ENCODE measurements around the gene LILRB3.
A peak's percentile ranks its signal among the peaks of the same experiment; 100 is the strongest.
"Not testable (repeated sequence)": the region's sequence is repeated elsewhere in the genome, so short reads cannot be mapped to it uniquely, and the experiment has no call there.

Gene LILRB3

DNA sequence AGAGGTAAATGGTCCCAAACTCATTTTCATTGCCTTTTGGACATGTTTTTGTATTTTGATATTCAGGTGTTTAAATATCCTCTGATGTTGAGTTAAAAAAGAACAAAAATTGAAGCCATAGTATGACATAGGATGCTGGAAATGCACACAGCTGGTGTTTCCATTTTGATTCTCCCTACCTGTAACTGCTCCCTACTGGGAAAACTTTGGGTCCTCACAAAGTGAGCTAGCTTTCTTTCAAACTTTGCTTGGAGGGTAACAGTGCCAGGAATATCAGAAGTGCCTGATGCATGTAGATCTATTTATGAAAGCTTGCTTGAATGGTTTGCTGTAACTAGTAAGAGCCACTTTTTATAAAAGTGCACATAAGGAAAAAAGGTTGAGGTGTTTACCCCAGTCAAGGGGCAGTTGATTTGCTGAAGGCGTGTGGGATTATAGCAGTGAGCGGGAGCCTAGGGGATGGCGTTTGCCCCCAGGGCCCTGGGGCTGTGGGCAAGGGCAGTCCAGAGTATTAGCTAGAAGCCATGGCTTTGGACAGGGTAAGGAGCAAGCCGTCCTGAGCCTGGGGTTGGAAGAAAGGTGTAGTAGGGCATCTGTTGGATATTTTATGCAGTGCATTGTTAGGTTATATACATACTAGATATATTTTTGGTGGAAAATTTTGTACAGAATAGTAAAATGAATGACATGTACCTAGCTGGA is 17.9 kb downstream of the LILRB3 start:
- TF ChIP-seq, protein P1, sequence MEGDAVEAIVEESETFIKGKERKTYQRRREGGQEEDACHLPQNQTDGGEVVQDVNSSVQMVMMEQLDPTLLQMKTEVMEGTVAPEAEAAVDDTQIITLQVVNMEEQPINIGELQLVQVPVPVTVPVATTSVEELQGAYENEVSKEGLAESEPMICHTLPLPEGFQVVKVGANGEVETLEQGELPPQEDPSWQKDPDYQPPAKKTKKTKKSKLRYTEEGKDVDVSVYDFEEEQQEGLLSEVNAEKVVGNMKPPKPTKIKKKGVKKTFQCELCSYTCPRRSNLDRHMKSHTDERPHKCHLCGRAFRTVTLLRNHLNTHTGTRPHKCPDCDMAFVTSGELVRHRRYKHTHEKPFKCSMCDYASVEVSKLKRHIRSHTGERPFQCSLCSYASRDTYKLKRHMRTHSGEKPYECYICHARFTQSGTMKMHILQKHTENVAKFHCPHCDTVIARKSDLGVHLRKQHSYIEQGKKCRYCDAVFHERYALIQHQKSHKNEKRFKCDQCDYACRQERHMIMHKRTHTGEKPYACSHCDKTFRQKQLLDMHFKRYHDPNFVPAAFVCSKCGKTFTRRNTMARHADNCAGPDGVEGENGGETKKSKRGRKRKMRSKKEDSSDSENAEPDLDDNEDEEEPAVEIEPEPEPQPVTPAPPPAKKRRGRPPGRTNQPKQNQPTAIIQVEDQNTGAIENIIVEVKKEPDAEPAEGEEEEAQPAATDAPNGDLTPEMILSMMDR (IDR thresholded peaks at IDR 0.05; ENCODE audit: low read depth, low read length, missing control alignments), result no peak
- peak overlapping the region; percentile 73; the same call in 1 of the 2 replicates for H3K4me3 ChIP-seq (ENCODE audit: low read depth, low read length)
- no peak for DNase-seq (ENCODE audit: low read depth)

DNA sequence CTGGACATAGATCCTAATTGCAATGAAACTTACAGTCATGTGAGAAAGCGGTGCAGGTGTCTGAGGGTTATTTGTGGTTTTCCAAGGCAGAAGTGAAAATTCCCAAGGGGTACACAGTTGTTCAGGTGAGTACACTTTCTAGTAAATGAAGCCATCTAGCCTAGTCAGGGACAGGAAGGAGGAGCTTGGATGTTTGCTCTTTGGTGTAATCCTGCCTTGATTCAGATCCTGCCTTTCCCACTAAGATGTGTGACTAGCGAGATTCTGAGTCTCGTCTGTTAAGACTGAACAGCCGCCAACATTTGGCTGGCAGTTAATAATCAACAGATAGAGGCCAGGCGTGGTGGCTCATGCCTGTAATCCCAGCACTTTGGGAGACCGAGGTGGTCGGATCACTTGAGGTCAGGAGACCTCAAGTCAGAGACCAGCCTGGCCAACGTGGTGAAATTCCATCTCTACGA is 19.6 kb downstream of the LILRB3 start:
- TF ChIP-seq, protein P1 (IDR thresholded peaks at IDR 0.05; ENCODE audit: low read depth, low read length, missing control alignments), result no peak
- DNase-seq (ENCODE audit: low read depth), result no peak
- peak overlapping the region; percentile 73 for H3K4me3 ChIP-seq (ENCODE audit: low read depth, low read length)

DNA sequence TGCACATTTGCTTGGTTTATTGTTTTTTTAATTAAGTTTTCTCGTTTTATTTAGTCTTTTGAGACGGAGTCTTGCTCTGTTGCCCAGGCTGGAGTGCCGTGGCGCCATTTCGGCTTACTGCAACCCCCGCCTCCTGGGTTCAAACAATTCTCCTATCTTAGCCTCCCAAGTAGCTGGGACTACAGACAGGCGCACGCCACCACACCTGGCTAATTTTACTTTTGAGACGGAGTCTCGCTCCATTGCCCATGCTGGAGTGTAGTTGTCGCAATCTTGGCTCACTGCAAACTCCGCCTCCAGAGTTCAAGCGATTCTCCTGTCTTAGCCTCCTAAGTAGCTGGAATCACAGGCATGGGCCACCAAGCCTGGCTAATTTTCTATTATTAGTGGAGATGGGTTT is 20.8 kb downstream of the LILRB3 start:
- DNase-seq (ENCODE audit: low read depth), result no peak
- TF ChIP-seq, protein P1 (IDR thresholded peaks at IDR 0.05; ENCODE audit: low read depth, low read length, missing control alignments), result no peak
- H3K4me3 ChIP-seq (ENCODE audit: low read depth, low read length), result peak overlapping the region; percentile 73

DNA sequence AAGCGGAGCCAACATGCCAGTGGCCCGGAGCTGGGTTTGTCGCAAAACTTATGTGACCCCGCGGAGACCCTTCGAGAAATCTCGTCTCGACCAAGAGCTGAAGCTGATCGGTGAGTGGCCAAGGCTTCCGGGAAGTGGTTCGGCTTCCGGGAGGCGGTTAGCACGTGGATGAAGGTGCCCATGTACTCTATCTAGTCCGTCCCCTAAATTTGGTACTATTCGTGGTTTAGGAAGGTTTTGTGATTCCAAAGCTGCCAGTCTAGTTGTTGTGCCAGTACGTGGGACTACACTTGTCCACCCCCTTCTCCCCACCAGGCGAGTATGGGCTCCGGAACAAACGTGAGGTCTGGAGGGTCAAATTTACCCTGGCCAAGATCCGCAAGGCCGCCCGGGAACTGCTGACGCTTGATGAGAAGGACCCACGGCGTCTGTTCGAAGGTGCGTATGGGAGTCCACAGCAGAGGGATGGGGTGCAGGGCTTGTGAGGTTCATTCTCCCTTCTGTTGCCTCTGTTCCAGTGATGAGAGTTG is 21.6 kb downstream of the LILRB3 start:
- peak overlapping the region; percentile 73 for H3K4me3 ChIP-seq (ENCODE audit: low read depth, low read length)
- DNase-seq (ENCODE audit: low read depth), result no peak

DNA sequence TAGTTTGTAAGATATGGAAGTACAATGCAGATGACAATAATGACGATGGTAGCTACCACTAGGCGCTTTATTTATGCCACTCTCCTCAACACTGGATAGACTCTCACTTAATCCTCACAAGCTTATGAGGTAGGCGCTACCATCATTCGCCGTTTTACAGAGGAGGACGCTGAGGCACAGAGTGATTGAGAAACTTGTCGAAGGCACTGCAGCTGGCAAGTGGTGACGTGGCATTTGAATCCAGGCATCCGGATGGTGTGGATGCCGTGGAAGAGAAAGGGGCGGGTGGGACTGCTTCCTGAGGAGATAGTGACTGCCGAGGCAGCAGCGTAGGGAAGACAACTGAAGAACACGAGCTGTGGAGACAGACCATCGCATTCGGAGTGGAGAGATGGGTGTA is 23.4 kb downstream of the LILRB3 start:
- TF ChIP-seq, protein P1 (IDR thresholded peaks at IDR 0.05; ENCODE audit: low read depth, low read length, missing control alignments), result no peak
- no peak for DNase-seq (ENCODE audit: low read depth)
- no peak overlapping the region for H3K4me3 ChIP-seq (ENCODE audit: low read depth, low read length)

More for the DNA sequence above, 21.6 kb downstream of the LILRB3 start:
- TF ChIP-seq, protein P1 (IDR thresholded peaks at IDR 0.05; ENCODE audit: low read depth, low read length, missing control alignments), result no peak

DNA sequence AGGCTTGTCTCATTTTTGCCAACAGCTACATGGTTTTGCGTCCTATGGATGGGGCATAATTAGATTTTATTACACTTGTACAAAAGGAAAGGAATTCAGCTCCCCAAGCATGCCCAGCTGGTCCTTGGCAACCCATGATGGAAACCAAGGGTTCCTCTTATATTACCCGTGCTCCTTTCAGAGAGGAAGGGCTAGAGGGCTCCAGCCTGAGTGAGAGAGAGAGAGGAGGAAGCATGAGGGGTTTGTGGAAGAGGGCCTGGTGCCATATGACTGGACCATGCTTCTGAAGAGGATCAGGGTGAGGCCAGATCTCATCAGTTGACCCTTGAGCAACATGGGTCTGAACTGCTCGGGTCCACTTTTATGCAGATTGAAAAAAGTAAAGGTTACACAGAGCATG is 25.7 kb downstream of the LILRB3 start:
- TF ChIP-seq, protein P1 (IDR thresholded peaks at IDR 0.05; ENCODE audit: low read depth, low read length, missing control alignments), result no peak
- H3K4me3 ChIP-seq (ENCODE audit: low read depth, low read length), result no peak overlapping the region
- DNase-seq (ENCODE audit: low read depth), result no peak

DNA sequence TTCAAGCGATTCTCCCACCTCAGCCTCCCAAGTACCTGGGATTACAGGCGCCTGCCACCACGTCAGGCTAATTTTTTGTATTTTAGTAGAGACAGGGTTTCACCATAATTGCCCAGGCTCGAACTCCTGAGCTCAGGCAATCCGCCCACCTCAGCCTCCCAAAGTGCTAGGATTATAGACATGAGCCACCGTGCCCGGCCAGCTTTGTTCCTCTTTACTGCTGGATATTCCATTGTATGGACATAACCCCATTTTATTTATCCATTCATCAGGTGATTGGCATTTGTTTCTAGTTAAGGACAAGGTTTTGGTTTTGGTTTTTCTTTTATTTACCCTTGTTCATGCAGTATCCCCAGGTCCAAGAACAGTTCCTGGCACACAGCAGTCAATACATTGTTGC is 26.3 kb downstream of the LILRB3 start:
- DNase-seq (ENCODE audit: low read depth), result no peak
- no peak overlapping the region for H3K4me3 ChIP-seq (ENCODE audit: low read depth, low read length)
- TF ChIP-seq, protein P1 (IDR thresholded peaks at IDR 0.05; ENCODE audit: low read depth, low read length, missing control alignments), result no peak

DNA sequence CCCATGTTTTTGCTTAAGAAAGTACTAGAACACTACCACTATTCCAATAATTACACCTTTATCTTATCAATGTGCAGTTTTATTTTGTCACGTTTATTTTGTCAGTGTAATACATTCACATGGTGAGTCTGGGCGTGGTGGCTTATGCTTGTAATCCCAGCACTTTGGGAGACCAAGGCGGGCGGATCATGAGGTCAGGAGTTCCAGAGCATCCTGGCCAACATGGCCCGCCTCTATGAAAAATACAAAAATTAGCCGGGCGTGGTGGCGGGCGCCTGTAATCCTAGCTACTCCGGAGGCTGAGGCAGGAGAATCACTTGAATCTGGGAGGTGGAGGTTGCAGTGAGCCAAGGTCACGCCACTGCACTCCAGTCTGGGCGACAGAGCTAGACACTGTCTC is 28.3 kb downstream of the LILRB3 start:
- not testable (repeated sequence) for H3K4me3 ChIP-seq (ENCODE audit: low read depth, low read length); DNase-seq (ENCODE audit: low read depth)
